Osteoblast (primary cell): ENCODE data around the gene RALGPS2. TPM values are rescaled to one million over a fixed set of nuclear protein-coding genes. Genes with fewer than 3 reads are reported as not detected.

Experiments used
- DNase-seq: peaks from one replicate; pipeline ENCODE4 v3.0.0; 2011; ENCODE audit warnings: low spot score, mixed read lengths; ENCODE audit not compliant: insufficient read length; ENCODE audit errors: missing footprints
- H2AFZ ChIP-seq: 2 replicates; pipeline ENCODE4 v1.6.0; 2011; ENCODE audit warnings: mild to moderate bottlenecking, low read length
- H3K27ac ChIP-seq: 2 replicates; pipeline ENCODE4 v1.5.1; 2011; ENCODE audit warnings: mild to moderate bottlenecking, low read depth, low read length, moderate library complexity
- H3K27me3 ChIP-seq: 2 replicates; pipeline ENCODE4 v1.6.0; 2012; ENCODE audit warnings: mild to moderate bottlenecking, control low read depth, inconsistent platforms, low read length, moderate library complexity; ENCODE audit not compliant: insufficient read depth
- H3K36me3 ChIP-seq: 2 replicates; pipeline ENCODE4 v1.5.1; 2011; ENCODE audit warnings: mild to moderate bottlenecking, low read length, control low read depth, moderate library complexity; ENCODE audit not compliant: insufficient read depth
- H3K4me1 ChIP-seq: 2 replicates; pipeline ENCODE4 v1.5.1; 2011; ENCODE audit warnings: mild to moderate bottlenecking, low read length, control low read depth, moderate library complexity; ENCODE audit not compliant: insufficient read depth
- H3K4me2 ChIP-seq: 2 replicates; pipeline ENCODE4 v1.6.0; 2011; ENCODE audit warnings: mild to moderate bottlenecking, low read length; ENCODE audit not compliant: insufficient read depth
- H3K4me3 ChIP-seq: fragments of 200-600 bp; sonication (generic); 3 replicates; pipeline ENCODE4 v1.5.1; 2012; ENCODE audit warnings: mild to moderate bottlenecking, low read length, inconsistent platforms; ENCODE audit not compliant: insufficient read depth
- H3K79me2 ChIP-seq: 2 replicates; pipeline ENCODE4 v1.6.0; 2012; ENCODE audit warnings: mild to moderate bottlenecking, low read length, control low read depth, inconsistent platforms; ENCODE audit not compliant: insufficient read depth
- H3K9me3 ChIP-seq: 2 replicates; pipeline ENCODE4 v1.5.1; 2011; ENCODE audit warnings: low read depth, low read length, control low read depth
- H4K20me1 ChIP-seq: 2 replicates; pipeline ENCODE4 v1.6.0; 2012; ENCODE audit warnings: mild to moderate bottlenecking, low read length, control low read depth; ENCODE audit not compliant: insufficient read depth
- CTCF ChIP-seq: IDR thresholded peaks from 2 replicates; pipeline ENCODE4 v1.5.1; 2011; ENCODE audit warnings: mild to moderate bottlenecking, low read depth, low read length, moderate library complexity; ENCODE audit errors: extremely low read depth
- total RNA-seq: library from RNA; depleted of rRNA; stranded (reverse); fragments of >200 nt; gene quantifications from 2 replicates; pipeline ENCODE4 v1.2.3, GENCODE V29; 2012

The RALGPS2 gene
- total RNA-seq, 1 donor = 40.2 TPM

- no peaks in the 10 kb centered on the region for H3K27me3 ChIP-seq
- no peaks in the 10 kb centered on the region for H3K79me2 ChIP-seq
These were observed 36.8 kb upstream of the RALGPS2 start for GRCh38 chr1:178688244-178688643.

GRCh38 chr1:178689769-178690168, 35.3 kb upstream of the RALGPS2 start:
- Histone ChIP-seq H3K4me1 (peaks cover 12% of the 10 kb centered on the region), H3K9me3 (no peaks in the 10 kb centered on the region), H3K4me2 (no peak overlapping the region), H3K27ac (no peak overlapping the region), H2AFZ (no peak overlapping the region), H3K36me3 (no peaks in the 10 kb centered on the region), H3K27me3 (no peaks in the 10 kb centered on the region), H4K20me1 (no peaks in the 10 kb centered on the region), H3K4me3 (no peak overlapping the region), H3K79me2 (no peaks in the 10 kb centered on the region)
- no peak for DNase-seq
- no peak for TF ChIP-seq CTCF

More at GRCh38 chr1:178688244-178688643, 36.8 kb upstream of the RALGPS2 start:
- DNase-seq = no peak
- Histone ChIP-seq H3K27ac (no peak overlapping the region), H3K4me1 (peaks cover 25% of the 10 kb centered on the region), H4K20me1 (no peaks in the 10 kb centered on the region), H3K4me3 (no peak overlapping the region), H2AFZ (peak overlapping the region; percentile 7), H3K9me3 (no peaks in the 10 kb centered on the region), H3K36me3 (no peaks in the 10 kb centered on the region), H3K4me2 (no peak overlapping the region)
- no peak for TF ChIP-seq CTCF

GRCh38 chr1:178690496-178690895, 34.5 kb upstream of the RALGPS2 start:
- no peak overlapping the region for H3K4me3 ChIP-seq
- DNase-seq = no peak
- H3K79me2 ChIP-seq = no peaks in the 10 kb centered on the region
- no peaks in the 10 kb centered on the region for H3K9me3 ChIP-seq
- no peaks in the 10 kb centered on the region for H4K20me1 ChIP-seq
- peaks cover 6% of the 10 kb centered on the region for H3K4me1 ChIP-seq
- no peaks in the 10 kb centered on the region for H3K27me3 ChIP-seq
- no peak overlapping the region for H3K4me2 ChIP-seq
- no peak overlapping the region for H2AFZ ChIP-seq
- no peak for TF ChIP-seq CTCF
- H3K36me3 ChIP-seq = no peaks in the 10 kb centered on the region
- no peak overlapping the region for H3K27ac ChIP-seq

- H3K27me3 ChIP-seq = no peaks in the 10 kb centered on the region
- H4K20me1 ChIP-seq = no peaks in the 10 kb centered on the region
- H3K27ac ChIP-seq = no peak overlapping the region
- no peak overlapping the region for H2AFZ ChIP-seq
- no peaks in the 10 kb centered on the region for H3K36me3 ChIP-seq
- DNase-seq = no peak
- no peaks in the 10 kb centered on the region for H3K9me3 ChIP-seq
- no peak for TF ChIP-seq CTCF
- no peak overlapping the region for H3K4me2 ChIP-seq
- no peak overlapping the region for H3K4me3 ChIP-seq
- H3K79me2 ChIP-seq = no peaks in the 10 kb centered on the region
- H3K4me1 ChIP-seq = peaks cover 6% of the 10 kb centered on the region
These were observed 32.3 kb upstream of the RALGPS2 start for GRCh38 chr1:178692564-178693327.
